ENCODE data around the gene KCNMA1.

DNA sequence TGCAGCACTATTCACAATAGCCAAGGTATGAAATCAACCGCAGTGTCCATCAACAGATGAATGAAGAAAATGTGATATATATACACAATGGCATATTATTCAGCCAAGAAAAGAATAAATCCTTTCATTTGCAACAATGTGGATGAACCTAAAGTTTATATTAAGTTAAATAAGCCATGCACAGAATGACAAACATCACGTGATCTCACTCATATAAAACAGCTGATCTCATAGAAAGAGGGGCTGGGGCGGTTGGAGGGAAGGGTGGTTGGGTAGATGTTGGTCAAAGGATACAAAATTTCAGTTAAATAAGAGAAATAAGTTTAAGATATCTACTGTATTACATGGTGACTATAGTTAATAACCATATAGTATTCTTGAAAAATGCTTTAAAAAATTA is 502.1 kb downstream of the KCNMA1 start:
- TF ChIP-seq POLR2A (IDR thresholded peaks at IDR 0.05; ENCODE audit: low read depth) (no peak), POLR2AphosphoS5 (IDR thresholded peaks at IDR 0.05) (no peak)
- TF ChIP-seq, protein P1, sequence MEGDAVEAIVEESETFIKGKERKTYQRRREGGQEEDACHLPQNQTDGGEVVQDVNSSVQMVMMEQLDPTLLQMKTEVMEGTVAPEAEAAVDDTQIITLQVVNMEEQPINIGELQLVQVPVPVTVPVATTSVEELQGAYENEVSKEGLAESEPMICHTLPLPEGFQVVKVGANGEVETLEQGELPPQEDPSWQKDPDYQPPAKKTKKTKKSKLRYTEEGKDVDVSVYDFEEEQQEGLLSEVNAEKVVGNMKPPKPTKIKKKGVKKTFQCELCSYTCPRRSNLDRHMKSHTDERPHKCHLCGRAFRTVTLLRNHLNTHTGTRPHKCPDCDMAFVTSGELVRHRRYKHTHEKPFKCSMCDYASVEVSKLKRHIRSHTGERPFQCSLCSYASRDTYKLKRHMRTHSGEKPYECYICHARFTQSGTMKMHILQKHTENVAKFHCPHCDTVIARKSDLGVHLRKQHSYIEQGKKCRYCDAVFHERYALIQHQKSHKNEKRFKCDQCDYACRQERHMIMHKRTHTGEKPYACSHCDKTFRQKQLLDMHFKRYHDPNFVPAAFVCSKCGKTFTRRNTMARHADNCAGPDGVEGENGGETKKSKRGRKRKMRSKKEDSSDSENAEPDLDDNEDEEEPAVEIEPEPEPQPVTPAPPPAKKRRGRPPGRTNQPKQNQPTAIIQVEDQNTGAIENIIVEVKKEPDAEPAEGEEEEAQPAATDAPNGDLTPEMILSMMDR (IDR thresholded peaks at IDR 0.05) = no peak
